Sigmoid colon (tissue), 4 donors: ENCODE data around the gene PHLPP1.

Experiments
- CTCF ChIP-seq, 4 experiments: fragments of 450-650 bp in 3 of 4; fragments of 200-600 bp in 1 of 4; IDR thresholded peaks; one replicate each; pipeline ENCODE4 v1.5.1; 2016 to 2019; ENCODE audit warnings: antibody characterized with exemption in 4 of 4, mild to moderate bottlenecking in 3 of 4, moderate library complexity in 2 of 4
- EP300 ChIP-seq, 4 donors: sonication (generic); formaldehyde crosslinking; IDR thresholded peaks; one replicate each; pipeline ENCODE4 v1.6.1; 2017; ENCODE audit warnings: antibody characterized with exemption in 4 of 4
- POLR2AphosphoS5 ChIP-seq, 4 donors: sonication (generic); formaldehyde crosslinking; IDR thresholded peaks; one replicate each; pipeline ENCODE4 v1.6.1; 2017; ENCODE audit warnings: antibody characterized with exemption in 4 of 4

- no peak for TF ChIP-seq CTCF (IDR thresholded peaks at IDR 0.05)
- no peak for TF ChIP-seq POLR2AphosphoS5 (IDR thresholded peaks at IDR 0.05)
- TF ChIP-seq EP300 (IDR thresholded peaks at IDR 0.05), result no peak
Measured at GRCh38 chr18:62832282-62832681, 116.9 kb downstream of the PHLPP1 start.
